GM21576 (cell line): ENCODE data around the gene RAD51B.

Experiments used
- ATAC-seq: cut with Tn5 transposase; IDR thresholded peaks from one replicate; pipeline ENCODE4 v1.9.1; 2021; ENCODE audit warnings: mild to moderate bottlenecking, moderate library complexity; ENCODE audit not compliant: unreplicated experiment

The RAD51B gene

GRCh38 chr14:68312884-68313610 lies 493.5 kb downstream of the RAD51B start:
- peak; percentile 88 for ATAC-seq

- no peak for ATAC-seq
These were observed 495.1 kb downstream of the RAD51B start for GRCh38 chr14:68314642-68315041.

- ATAC-seq = no peak
These were observed 495.5 kb downstream of the RAD51B start for GRCh38 chr14:68315081-68315480.

GRCh38 chr14:68316078-68316868 lies 496.7 kb downstream of the RAD51B start:
- no peak for ATAC-seq

- no peak for ATAC-seq
These were observed 497.7 kb downstream of the RAD51B start for GRCh38 chr14:68317239-68317638.

DNA sequence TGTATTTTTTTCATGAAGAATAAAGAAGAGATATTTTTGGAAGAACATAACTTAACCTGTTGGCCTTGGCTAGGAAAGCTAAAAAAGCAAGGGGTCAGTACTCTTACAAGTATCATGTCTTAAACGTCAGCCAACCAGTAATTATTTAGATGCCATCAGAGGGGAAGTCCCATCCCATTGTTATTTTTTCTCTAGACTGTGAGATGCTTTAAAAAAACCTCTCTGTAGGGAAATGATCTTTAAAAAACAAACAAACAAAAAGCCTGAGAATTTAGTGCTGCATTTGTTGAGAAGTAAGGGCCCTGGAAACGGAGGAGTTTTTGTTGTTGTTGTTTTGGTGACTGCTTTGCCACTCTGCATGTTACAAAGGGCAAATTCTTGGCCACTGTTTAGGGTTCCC lies 499.2 kb downstream of the RAD51B start:
- no peak for ATAC-seq

DNA sequence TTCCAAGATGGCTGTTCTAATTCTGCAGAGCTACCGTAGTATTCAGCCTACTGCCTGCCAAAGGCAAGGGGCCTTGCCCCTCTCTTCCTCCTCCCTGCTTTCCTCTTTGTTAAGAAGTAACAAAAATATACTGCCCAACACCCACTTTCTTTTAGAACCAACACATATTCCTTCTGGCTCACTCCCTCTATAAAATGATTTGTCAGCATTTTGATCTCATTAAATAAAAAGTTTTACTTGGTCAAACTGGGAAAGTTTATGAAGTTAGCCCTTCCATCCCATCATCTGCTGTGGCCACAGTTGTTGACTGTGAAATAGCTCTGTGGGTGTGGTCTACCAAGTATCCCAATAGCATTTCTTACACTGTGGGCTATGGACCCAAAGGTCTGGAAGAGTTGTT lies 500.9 kb downstream of the RAD51B start:
- no peak for ATAC-seq

GRCh38 chr14:68322940-68323620 lies 503.5 kb downstream of the RAD51B start:
- ATAC-seq = no peak

GRCh38 chr14:68325267-68325807 lies 505.8 kb downstream of the RAD51B start:
- ATAC-seq = no peak

GRCh38 chr14:68327231-68327630 lies 507.7 kb downstream of the RAD51B start:
- no peak for ATAC-seq

- no peak for ATAC-seq
These were observed 508.9 kb downstream of the RAD51B start for GRCh38 chr14:68328509-68328908.

DNA sequence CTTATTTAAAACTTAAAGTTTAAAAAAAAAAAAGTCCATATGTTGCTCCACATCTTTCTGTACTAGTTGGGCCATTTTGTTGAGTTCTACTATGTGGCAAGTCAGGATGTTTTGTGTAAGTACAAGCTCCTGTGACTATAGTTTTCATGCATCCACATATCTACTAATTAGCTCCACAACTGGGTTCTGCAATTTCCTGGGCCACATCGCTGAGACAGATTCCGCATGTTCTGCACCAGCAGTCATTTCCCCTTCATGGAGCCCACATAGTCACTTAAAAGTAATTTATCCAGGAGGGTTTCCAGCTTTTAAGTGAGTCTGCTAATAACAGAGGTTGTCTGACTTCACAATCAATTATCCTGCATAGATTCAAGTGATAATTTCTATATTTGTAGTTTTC lies 511.8 kb downstream of the RAD51B start:
- no peak for ATAC-seq

DNA sequence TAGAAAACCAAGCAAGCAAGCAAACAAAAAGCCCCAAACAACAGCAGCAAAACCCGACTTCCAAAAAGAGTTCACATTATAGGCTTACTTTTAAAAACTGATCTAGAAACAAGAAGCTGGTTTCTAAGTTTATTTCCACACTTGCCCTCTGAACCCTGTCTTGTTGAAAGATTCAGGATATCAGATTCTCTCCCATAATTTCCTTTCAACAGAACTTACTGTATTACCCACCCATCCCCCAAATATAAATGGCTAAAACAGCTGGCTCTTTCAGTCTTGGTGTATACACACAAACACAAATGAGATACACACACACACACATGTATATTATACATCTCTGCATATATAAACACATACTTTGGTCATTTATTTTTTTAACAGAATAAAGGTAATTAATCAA lies 512.4 kb downstream of the RAD51B start:
- ATAC-seq = no peak

- no peak for ATAC-seq
These were observed 513.7 kb downstream of the RAD51B start for GRCh38 chr14:68333262-68333661.

- ATAC-seq = no peak
These were observed 515.7 kb downstream of the RAD51B start for GRCh38 chr14:68335312-68335711.

- no peak for ATAC-seq
These were observed 516.6 kb downstream of the RAD51B start for GRCh38 chr14:68336165-68336564.

GRCh38 chr14:68337279-68337678 lies 517.7 kb downstream of the RAD51B start:
- no peak for ATAC-seq

GRCh38 chr14:68340262-68340661 lies 520.7 kb downstream of the RAD51B start:
- no peak for ATAC-seq

DNA sequence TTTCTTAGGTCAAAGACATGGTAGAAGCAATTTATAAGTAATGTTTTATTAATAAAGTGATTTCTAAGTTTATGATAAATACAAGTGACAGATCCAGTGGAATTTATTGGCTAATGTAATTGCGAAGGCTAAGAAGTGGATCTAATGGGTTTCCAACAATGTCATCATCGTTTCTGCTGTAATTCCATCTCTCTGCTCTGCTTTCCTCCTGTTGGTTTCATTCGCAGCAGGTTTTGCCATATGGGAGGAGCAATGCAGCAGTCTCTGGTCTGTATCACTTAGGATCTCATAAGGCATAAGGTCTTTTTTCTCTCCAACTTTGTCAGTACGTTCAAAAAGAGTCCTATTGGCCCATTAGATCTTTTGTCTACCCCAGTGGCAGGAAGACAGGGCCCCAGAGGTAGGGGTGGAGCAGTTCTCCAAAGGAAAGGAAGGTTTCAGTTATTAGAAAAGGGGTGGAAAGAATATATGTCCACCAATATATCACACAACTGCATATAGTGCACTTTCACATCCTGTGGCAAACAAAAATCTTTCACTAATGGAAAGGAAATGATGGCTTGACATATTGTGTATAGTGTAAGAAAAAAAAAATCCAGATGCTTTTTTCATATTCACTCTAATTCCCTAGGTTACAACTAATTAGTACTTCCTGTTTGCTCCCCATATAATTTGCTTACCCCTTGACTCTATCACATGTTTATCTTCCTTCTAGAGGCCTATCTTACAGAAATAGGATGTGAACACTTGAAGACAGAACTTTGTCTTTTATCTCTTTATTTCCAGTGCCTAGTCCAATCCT lies 522.0 kb downstream of the RAD51B start:
- ATAC-seq = peak; percentile 66

DNA sequence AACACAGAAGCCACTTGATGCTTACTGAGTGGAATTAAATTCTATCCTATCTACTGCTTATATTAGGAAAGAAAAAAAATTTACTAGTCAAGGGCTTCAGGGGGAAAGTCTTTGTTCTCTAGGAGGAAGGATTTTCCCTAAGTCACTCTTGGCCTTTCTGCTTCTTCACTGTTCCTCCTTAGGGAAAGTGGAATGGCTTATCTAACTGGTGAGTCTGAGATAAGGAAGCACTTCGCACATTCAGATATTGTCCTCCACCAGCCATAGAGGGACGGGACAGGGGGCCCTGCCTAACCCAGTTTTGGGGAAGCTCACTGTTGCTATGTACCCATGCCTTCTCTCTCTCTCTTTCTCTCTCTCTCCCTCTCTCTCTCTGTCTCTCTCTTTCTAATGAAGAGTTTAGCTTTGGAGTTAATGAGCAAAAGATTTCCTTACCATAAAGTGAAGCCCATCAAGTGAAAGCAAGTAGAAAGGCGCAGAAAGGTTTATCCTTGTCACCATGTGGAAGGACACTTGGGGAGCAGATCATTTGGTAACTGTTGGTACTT lies 522.7 kb downstream of the RAD51B start:
- no peak for ATAC-seq
